Neural cell (in vitro differentiated cells): ENCODE measurements around the gene CACNA1F. TPM values are rescaled to one million over a fixed set of nuclear protein-coding genes. Genes with fewer than 3 reads are reported as not detected.

Experiments used
- H2AFZ ChIP-seq: fragments of 200-600, 300-800 bp; sonication (generic), shearing (Covaris generic); 2 replicates; pipeline ENCODE4 v1.6.0; 2014; ENCODE audit warnings: low read depth, mild to moderate bottlenecking, antibody characterized with exemption, low read length, moderate library complexity
- H3F3A ChIP-seq: fragments of 200-600 bp; shearing (Covaris generic); 2 replicates; pipeline ENCODE4 v1.6.1; 2016; ENCODE audit warnings: mild to moderate bottlenecking, moderate library complexity, mixed read lengths, antibody characterized with exemption, low read length; ENCODE audit not compliant: insufficient read depth, poor library complexity, severe bottlenecking
- H3K27ac ChIP-seq: fragments of 200-600, 300-800 bp; sonication (generic), shearing (Covaris generic); 2 replicates; pipeline ENCODE4 v1.5.1; 2014; ENCODE audit warnings: mild to moderate bottlenecking, low read length, moderate library complexity
- H3K27me3 ChIP-seq: fragments of 300-800, 200-600 bp; sonication (generic), shearing (Covaris generic); 2 replicates; pipeline ENCODE4 v1.6.0; 2014; ENCODE audit warnings: mild to moderate bottlenecking, low read depth, low read length, moderate library complexity; ENCODE audit not compliant: insufficient read depth
- H3K36me3 ChIP-seq: fragments of 300-800, 200-600 bp; sonication (generic), shearing (Covaris generic); 2 replicates; pipeline ENCODE4 v1.5.1; 2014; ENCODE audit warnings: mild to moderate bottlenecking, antibody characterized with exemption, low read length, moderate library complexity; ENCODE audit not compliant: insufficient read depth
- H3K4me2 ChIP-seq: fragments of 300-800, 200-600 bp; sonication (generic), shearing (Covaris generic); 2 replicates; pipeline ENCODE4 v1.6.0; 2014; ENCODE audit warnings: mild to moderate bottlenecking, low read length
- H3K4me3 ChIP-seq: fragments of 300-800, 200-600 bp; sonication (generic), shearing (Covaris generic); 2 replicates; pipeline ENCODE4 v1.5.1; 2014; ENCODE audit warnings: mild to moderate bottlenecking, low read length, moderate library complexity
- H3K79me2 ChIP-seq: fragments of 200-600 bp; shearing (Covaris generic); replicated peaks from 2 replicates; pipeline ENCODE4 v1.6.0; 2014; ENCODE audit warnings: mild to moderate bottlenecking, low read length, moderate library complexity; ENCODE audit not compliant: insufficient read depth
- H3K9ac ChIP-seq: fragments of 300-800, 200-600 bp; sonication (generic), shearing (Covaris generic); 2 replicates; pipeline ENCODE4 v1.6.1; 2016; ENCODE audit warnings: mild to moderate bottlenecking, low read length, mixed read lengths
- H3K9me2 ChIP-seq: fragments of 200-600 bp; shearing (Covaris generic); 2 replicates; pipeline ENCODE4 v1.6.1; 2016; ENCODE audit warnings: mild to moderate bottlenecking, low read length, mixed read lengths; ENCODE audit not compliant: insufficient read depth
- H3K9me3 ChIP-seq: fragments of 200-600, 300-800 bp; sonication (generic), shearing (Covaris generic); 2 replicates; pipeline ENCODE4 v1.6.1; 2016; ENCODE audit warnings: mild to moderate bottlenecking, mixed run types, low read length, moderate library complexity, mixed read lengths
- H4K20me1 ChIP-seq: fragments of 200-600 bp; shearing (Covaris generic); 2 replicates; pipeline ENCODE4 v1.6.1; 2016; ENCODE audit warnings: mild to moderate bottlenecking, mixed run types; ENCODE audit not compliant: insufficient read depth
- CTCF ChIP-seq: fragments of 450-650 bp; IDR thresholded peaks from 2 replicates; pipeline ENCODE4 v1.5.1; 2014; ENCODE audit warnings: antibody characterized with exemption, mild to moderate bottlenecking, moderate library complexity; ENCODE audit not compliant: poor library complexity, severe bottlenecking
- EP300 ChIP-seq: fragments of 450-650 bp; conservative IDR thresholded peaks from 2 replicates; pipeline ENCODE4 v1.6.1; 2014; ENCODE audit warnings: antibody characterized with exemption, mild to moderate bottlenecking, moderate library complexity; ENCODE audit not compliant: poor library complexity, severe bottlenecking
- EZH2 ChIP-seq: fragments of 200-600, 300-800 bp; shearing (Covaris generic), sonication (generic); IDR thresholded peaks from 2 replicates; pipeline ENCODE4 v1.6.1; 2014; ENCODE audit warnings: antibody characterized with exemption, low read length, borderline replicate concordance, mild to moderate bottlenecking; ENCODE audit not compliant: insufficient read depth, poor library complexity, severe bottlenecking
- MXI1 ChIP-seq: fragments of 450-650 bp; conservative IDR thresholded peaks from 2 replicates; pipeline ENCODE4 v1.6.1; 2014; ENCODE audit warnings: antibody characterized with exemption, mild to moderate bottlenecking; ENCODE audit not compliant: poor library complexity, severe bottlenecking
- POLR2AphosphoS5 ChIP-seq: IDR thresholded peaks from 2 replicates; pipeline ENCODE4 v1.6.1; 2012
- RAD21 ChIP-seq: fragments of 450-650 bp; conservative IDR thresholded peaks from 2 replicates; pipeline ENCODE4 v1.6.1; 2014; ENCODE audit warnings: antibody characterized with exemption, mild to moderate bottlenecking, moderate library complexity
- REST ChIP-seq: IDR thresholded peaks from 2 replicates; pipeline ENCODE4 v1.6.1; 2012; ENCODE audit warnings: borderline replicate concordance
- SMC3 ChIP-seq: fragments of 450-650 bp; conservative IDR thresholded peaks from 2 replicates; pipeline ENCODE4 v1.6.1; 2014; ENCODE audit warnings: antibody characterized with exemption, mild to moderate bottlenecking, moderate library complexity; ENCODE audit not compliant: poor library complexity
- TAF1 ChIP-seq: IDR thresholded peaks from 2 replicates; pipeline ENCODE4 v1.6.1; 2012; ENCODE audit warnings: low read depth
- polyA plus RNA-seq: library from polyadenylated mRNA; depleted of rRNA; stranded (reverse); fragments of >200 nt; gene quantifications from 2 replicates; pipeline ENCODE4 v1.2.3, GENCODE V29; 2014

CACNA1F gene
- polyA plus RNA-seq, 1 donor from 2014 or later: not detected

DNA sequence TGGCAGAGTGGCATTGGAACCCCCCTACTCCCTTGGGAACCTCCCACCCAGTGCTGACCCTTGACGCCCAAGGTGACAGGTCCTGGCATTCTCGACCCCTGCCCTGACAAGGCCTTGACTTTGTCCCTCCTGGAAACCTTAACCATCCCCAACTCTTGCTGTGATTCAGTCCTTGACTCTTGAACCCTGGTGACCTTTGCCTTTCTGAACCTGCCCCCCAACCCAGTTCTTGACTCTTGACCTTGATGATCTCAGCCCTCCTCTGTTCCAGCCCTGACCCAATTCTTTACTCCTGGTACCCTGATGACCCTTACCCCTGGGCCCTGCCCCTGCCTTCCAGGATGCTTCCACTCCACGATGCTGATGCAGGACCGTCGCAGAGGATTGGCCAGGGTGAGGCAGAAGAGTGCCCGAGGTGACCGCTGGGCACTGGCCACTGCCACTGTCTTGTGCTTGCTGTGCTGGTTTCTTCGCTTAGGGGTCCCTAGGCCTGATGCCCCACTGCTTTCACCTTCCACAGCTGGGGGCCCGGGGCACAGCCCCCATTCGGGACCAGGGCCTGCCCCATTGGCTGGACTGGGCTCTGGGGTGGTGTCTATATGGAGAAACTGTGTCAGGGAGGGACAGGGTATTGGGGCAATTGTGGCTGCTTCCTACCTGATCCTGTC is 1.7 kb downstream of the CACNA1F start:
- no peaks in the 10 kb centered on the region for H4K20me1 ChIP-seq
- no peaks in the 10 kb centered on the region for H3K36me3 ChIP-seq
- TF ChIP-seq REST (no peak), MXI1 (no peak), SMC3 (no peak), CTCF (no peak), EZH2 (no peak), RAD21 (no peak), EP300 (no peak), POLR2AphosphoS5 (no peak), TAF1 (no peak)
- no peaks in the 10 kb centered on the region for H3K27me3 ChIP-seq
- no peaks in the 10 kb centered on the region for H3K9me2 ChIP-seq
- H3K9me3 ChIP-seq: no peaks in the 10 kb centered on the region
- no peaks in the 10 kb centered on the region for H3F3A ChIP-seq
- no peak overlapping the region for H2AFZ ChIP-seq
- H3K4me3 ChIP-seq: no peak overlapping the region
- no peaks in the 10 kb centered on the region for H3K79me2 ChIP-seq
- H3K9ac ChIP-seq: no peak overlapping the region
- H3K27ac ChIP-seq: no peak overlapping the region
- H3K4me2 ChIP-seq: no peak overlapping the region

DNA sequence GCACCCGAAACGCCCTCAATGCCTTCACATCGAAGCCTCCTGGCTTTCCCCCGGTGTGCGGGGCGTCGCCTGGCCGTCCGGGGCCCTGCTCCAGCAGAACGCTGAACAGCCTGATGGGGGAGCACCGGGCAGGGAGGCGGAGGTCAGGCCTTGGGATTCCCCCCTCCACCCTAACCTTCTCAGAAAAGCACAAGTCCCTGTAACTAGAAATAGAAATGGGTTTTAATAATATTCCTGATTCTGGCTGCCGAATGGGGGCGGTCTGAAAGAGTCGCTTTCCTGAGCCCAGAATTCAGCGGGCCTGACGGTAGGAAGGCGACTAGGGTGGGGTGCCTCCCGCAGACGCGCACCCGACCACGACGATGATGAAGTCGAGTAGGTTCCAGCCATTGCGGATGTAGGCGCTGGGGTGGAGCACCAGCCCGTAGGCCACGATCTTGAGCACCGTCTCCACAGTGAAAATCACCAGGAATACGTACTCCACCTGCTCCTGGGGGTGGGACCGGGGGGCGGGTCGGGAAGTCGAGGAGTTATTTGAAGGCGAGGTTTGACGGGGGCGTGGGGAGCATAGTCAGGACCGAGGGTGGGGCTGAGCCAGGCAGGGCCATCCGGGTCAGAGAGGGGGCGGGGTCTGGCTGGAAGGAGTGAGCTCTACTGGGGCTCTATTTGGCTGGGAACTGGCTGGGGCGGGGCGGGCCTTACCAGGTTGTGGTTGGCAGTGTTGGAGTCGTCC is 2.5 kb downstream of the CACNA1F start:
- Histone ChIP-seq H3K9me2 (no peaks in the 10 kb centered on the region), H3K79me2 (no peaks in the 10 kb centered on the region), H3K27me3 (no peaks in the 10 kb centered on the region), H3K36me3 (no peaks in the 10 kb centered on the region), H3K27ac (no peak overlapping the region), H4K20me1 (no peaks in the 10 kb centered on the region), H3K4me2 (no peak overlapping the region), H3K9me3 (no peaks in the 10 kb centered on the region), H3K9ac (no peak overlapping the region), H3K4me3 (no peak overlapping the region), H3F3A (no peaks in the 10 kb centered on the region), H2AFZ (no peak overlapping the region)
- TF ChIP-seq POLR2AphosphoS5 (no peak), SMC3 (no peak), REST (no peak), MXI1 (no peak), RAD21 (no peak), CTCF (no peak), TAF1 (no peak)
